Activated T-helper 9 cell treated with anti-CD3 and anti-CD28 coated beads, Interleukin-2, amount 50 U/mL, for 16 hours (primary cell): ENCODE measurements around the gene SMCO3.

Source experiments
- DNase-seq: peaks from one replicate; pipeline ENCODE4 v3.0.0-alpha.2; 2020; ENCODE audit warnings: low read depth

Gene SMCO3

DNA sequence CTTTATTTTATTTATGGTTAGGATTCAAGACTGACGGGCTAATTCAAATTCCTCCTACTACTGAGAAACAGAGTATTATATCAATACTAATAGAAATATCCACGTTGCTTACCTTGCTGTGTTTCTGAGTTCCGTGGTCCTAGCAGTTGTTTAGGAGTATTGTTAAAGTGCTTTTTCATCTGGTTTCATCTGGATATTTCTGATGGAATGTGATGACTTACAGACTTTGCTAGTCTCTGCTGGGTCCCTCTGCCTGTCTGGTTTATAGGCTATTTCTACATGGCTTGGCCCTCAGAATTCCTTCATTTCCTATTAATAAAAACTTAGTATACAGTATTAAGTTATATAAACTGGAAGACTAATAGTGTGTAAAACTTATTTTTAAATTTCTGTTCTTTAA is at the start of gene SMCO3:
Gene SMCO3, minus strand, starts transcription at position 169 of the 400 bp plus-strand sequence. CDS start 7,502 bp downstream, outside the sequence.
- no peak for DNase-seq

DNA sequence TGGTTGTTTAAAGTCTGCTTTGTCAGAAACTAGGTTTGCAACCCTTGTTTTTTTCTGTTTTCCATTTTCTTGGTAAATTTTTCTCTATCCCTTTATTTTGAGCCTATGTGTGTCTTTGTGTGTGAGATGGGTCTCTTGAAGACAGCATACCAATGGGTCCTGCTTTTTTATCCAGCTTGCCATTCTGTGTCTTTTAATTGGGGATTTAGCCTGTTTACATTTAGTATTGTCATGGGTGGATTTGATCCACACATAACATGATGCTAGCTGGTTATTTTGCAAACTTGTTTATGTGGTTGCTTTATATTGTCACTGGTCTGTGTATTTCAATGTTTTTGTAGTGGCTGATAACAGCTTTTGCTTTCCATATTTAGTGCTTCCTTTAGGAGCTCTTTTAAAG is 46.5 kb upstream of the SMCO3 start:
- no peak for DNase-seq

DNA sequence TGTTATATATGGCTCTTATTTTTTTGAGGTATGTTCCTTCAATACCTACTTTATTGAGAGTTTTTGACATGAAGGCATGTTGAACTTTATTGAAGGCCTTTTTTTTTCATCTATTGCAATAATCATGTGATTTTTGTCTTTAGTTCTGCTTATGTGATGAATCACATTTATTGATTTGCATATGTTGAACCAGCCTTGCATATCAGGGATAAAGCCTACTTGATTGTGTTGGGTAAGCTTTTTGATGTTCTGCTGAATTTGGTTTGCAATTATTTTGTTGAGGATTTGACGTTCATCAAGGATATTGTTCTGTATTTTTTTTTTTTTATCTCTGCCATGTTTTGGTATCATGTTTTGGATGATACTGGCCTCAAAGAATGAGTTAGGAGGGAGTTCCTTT is 44.5 kb upstream of the SMCO3 start:
- DNase-seq, result no peak

DNA sequence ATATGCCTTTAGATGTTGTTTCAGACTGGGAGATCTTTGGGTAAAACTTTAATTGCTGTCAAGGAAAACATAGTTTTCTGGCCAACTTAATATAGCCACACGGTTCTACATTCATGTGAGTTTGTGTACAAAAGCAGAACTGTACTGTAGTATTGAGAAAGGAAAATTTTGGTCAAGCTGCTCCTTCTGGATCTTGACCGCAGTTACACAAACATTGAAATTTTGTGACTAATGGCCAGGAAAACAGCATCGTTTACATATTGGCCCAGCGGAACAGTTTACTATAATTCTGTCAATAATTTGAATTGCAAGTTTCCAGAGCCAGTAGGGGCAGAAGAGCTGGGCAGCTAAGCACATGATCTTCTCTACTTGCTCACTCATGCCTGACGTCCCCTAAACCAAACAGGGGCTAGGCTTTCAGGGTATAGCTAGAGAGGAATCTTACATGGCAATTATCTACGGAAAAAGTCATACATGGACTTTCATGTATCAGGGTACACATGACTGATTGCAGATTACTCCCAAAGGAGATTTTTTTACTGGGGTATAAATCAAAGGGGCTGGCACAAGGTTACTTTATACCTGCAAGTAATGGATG is 40.7 kb upstream of the SMCO3 start:
- DNase-seq, result no peak

DNA sequence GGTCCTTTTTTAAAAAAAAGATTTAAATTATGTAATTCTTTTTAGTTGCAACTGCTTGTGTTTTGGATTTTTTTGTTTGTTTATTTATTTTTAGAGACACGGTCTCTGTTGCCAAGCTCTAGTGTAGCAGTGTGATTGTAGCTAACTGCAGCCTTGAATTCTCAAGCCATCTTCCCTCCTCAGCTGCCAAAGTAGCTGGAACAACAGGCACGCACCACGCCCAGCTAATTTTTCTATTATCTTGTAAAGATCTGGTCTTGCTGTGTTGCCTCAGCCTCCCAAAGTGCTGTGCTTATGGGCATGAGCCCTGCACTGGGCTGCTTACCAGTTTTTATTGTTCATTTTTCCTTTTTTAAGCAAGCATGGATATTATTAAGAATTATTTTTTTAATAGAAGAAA is 40.0 kb upstream of the SMCO3 start:
- no peak for DNase-seq

DNA sequence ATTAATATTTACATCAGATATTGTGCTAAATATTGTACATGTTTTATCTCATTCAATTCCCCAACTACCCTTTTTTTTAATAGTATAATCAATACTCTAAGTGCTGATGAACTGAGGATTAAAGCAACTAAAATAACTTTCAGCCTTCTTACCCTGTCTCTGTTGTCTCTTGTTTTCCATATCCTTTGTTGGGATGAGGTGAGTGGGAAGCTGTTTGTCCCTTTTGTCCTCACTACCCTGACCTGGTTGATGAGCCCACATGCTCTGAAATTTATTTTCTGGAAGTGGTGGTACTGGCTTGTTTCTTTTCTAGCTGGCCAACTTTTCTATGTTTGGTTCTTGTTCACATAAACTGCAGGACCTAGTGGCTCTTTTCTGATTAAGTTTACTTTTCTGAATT is 38.9 kb upstream of the SMCO3 start:
- DNase-seq, result no peak

DNA sequence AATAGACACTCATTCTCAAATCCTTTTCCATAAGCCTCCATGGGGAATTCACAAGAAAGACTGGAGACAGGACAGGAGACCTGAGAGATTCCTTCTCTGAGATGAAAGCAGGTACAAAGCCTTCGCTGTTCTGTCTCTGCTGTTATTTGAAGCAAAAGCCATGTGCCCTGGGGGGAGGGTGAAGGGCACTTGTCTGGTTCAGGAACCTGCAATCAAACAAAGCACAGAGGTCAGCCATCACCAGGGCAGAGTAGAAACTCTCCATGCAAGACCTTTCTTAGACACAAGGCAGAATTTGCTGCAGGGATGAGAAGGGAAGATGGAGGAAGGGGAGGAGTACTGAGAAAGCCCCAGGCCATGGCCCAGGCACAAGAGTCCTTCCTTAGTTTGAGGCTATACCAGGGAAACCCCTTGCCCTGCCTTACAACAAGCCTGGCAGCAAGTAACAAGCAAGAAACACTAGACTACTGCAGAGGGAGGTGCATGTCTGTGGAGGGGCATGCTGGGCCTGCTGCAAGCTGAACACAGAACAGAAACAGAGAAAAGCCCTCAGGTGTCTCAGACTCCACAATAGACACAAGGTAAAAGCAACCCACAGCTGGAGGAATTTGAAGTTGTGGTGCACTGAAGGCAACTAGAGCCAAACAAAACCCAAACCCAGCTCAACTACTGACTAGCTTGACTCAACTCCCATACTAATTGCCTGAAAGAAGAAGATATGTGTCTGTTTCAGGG is 37.1 kb upstream of the SMCO3 start:
- no peak for DNase-seq

DNA sequence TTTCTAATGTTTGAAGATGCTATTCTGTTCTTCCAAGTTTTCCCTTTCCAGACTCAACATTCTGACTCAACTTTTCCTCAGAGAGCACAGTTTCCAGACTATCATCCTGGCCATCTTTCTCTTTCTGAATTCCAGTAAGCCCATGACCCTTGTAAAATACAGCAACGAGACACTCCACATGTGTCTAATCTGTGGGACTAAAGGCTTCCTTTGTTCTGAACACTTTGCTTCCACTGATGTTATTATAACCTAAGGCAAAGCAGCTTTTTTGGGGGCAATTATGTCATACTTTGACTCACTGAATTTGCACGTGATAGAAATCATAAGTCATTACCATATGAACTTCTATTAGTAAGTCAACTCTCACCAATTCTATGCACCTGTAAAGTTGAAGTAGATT is 35.7 kb upstream of the SMCO3 start:
- no peak for DNase-seq

DNA sequence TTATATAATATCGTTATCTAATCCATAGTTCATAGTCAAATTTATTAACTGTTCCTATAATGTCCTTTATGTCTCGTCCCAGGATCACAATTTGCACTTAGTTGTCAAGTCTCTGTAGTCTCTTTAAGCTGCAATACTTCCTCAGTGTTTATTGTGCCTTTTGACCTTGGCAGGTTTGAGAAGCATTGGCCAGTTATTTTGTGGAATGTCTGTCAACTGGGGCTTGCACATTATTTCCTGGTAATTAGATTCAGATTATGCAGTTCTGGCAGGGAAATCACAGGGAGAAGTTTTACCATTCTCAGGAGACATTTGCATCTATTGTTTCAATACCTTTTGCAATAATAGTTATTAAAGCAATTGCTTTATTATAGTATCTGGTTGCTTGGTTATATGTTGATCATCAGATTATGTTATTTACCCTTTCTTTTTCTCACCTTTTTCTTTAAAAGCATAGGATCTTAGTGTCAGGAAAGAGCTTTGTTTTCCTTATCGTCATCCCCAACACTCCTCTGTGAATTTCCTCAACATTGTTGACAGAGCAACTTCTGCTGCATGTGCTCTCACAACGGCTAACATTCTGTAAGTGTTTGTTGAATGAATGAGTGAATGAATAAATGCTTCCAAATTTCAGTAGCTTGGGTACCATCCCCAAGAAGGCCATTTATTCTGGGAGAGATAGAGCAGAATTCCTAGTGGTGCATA is 33.0 kb upstream of the SMCO3 start:
- DNase-seq, result no peak

DNA sequence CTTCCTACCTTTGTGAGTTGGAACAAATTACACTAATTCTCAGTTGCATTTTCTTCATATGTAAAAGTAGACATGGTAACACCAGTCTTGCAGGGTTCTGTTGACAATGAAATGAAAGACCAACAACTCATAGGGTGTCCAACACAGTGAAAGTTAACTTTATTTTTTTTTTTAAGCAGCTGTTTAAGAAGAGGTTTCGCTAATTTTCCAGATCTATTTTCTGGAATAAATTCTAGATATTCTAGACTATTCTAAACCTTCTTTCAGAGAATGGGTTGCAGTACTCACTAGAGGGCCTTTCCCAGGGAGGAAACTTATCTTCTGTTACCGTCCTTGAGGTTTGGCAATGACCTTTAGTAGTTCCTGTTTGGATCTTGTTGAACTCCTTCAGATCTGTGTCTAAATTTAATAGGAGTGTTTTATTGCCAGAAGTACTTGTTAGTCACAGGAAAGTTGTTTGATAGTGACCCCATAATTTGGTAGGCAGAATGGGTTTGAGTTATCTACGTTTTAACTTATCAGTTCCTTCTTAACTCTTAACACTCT is 32.1 kb upstream of the SMCO3 start:
- no peak for DNase-seq

DNA sequence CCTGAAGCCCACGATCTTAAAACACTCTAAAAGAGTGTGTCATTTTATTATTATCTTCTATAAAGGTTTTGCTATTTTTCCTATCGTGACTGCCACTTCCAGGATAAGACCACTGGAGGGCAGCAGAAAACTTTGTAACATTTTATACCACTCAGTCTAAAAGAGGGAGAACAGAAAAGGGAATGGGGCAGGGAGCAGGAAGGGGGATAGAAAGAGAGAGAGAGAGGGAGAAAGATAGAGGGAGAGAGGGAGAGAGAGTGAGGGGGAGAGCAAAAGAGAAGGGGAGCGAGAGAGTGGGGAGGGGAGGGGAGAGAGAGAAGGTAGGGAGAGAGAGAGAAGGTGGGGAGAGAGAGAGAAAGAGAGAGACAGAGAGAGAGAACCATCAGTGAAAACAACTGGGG is 31.4 kb upstream of the SMCO3 start:
- DNase-seq, result no peak

DNA sequence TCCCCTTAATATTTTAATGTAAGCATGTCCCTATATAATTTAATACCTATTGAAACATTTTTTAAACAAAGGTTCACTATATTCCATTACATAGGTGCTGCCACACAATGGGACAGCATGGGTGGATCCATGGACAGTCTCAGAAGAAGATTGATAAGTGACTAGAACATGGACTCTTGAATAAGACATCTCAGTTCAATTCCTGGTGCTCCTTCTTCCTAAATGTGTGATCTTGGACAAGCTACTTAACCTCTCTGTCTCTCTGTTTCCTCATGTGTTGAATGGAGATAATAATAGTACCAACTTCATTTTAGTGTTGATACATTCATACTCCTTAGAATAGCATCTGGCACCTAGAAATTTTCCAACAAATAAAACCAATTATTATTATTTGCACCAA is 30.4 kb upstream of the SMCO3 start:
- DNase-seq, result no peak

DNA sequence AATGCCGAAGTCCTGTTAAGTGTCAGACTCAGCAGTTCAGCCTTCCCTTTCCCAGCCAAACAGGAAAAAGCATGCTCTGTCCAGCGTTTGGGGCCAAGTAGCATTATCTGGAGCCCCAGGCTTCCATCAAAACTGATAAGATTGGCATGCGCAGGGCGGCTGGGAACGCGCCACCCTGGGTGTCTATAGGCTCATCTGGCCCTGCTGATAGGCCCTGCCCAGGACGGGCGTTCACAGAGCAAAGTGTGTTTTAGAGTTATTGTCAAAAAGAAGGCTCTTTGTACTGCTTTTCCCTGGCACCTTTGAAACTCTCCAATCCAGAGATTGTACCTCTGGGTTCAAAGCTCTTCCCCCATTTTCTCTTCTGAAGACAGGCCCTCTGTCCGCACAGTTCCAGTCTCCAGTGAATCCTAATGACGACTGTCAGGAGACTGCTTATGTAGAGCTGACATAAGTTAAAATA is 29.5 kb upstream of the SMCO3 start, which contains the start of gene ART4:
Gene ART4, minus strand, starts transcription at position 102 of the 463 bp plus-strand sequence. CDS start 413 bp downstream, outside the sequence.
- no peak for DNase-seq

DNA sequence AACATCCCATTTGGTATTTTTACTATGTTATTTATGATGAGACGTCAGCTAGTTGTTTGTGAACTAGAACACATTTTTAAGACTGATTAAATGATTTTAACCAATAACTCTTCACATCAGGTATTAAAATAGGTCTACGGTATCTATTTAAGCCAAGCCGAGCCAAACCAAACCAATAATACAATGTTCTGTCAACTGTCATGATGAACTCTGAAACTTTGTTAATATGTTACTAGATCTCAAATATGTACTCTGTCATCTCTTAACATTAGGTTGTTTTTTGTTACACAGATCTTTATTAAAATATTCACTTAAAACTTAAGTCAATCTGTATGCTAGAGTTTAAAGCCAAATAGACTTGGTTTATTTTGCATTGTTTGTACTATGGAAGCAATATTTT is 28.3 kb upstream of the SMCO3 start:
- no peak for DNase-seq

DNA sequence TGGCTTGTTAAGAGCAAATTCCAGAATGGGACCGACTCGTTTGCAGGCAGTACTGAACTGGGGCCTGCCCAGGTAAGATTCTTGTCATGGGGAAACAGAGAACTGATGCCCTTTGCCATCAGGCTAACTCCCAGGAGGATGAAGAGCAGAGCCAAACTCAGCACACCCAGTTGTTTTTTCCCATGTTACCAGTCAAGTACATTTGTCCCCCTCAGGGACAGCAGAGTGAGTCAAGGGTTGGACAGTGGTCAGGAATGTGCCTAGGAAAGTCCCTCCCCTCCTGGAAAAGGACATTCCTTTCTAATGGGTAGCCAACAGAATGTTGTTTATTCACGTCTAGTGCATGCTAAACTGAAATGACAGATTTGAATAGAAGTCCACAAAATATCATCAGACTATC is 27.8 kb upstream of the SMCO3 start:
- no peak for DNase-seq

DNA sequence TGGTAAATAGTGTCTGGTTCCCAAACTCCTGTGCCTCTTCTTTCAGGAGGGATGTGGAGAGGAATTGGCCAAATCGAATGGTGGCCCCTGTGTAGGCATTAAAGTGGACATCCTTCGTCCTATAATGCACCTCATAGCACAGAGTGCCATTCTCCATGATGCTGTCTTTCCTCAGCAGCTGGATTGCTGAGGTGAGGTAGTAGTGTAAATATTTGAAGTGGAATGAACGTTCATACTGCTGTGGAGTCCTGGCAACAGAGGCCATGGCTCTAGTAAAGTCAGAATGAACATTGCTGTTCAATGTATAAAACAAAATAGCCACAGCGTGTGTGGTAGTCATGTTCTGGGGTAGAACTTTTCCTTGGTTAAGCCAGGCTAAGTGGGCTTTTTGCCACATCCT is 26.6 kb upstream of the SMCO3 start:
- DNase-seq, result no peak

DNA sequence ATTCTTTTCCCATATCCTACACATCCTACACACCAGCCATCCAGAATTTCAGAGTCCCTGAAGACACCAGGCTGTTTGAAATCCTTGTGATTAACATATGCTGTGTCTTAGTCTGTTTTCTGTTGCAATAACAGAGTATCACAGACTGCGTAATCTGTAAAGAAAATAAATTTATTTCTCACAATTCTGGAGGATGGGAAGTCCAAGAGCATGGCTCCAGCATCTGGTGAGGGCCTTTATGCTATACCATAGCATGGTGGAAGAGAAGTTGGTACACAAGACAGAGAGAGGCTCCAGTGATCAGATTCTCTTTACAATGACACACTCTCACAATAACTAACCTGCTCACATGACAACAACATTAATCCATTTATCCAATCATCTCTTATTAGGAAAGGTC is 25.3 kb upstream of the SMCO3 start:
- no peak for DNase-seq

DNA sequence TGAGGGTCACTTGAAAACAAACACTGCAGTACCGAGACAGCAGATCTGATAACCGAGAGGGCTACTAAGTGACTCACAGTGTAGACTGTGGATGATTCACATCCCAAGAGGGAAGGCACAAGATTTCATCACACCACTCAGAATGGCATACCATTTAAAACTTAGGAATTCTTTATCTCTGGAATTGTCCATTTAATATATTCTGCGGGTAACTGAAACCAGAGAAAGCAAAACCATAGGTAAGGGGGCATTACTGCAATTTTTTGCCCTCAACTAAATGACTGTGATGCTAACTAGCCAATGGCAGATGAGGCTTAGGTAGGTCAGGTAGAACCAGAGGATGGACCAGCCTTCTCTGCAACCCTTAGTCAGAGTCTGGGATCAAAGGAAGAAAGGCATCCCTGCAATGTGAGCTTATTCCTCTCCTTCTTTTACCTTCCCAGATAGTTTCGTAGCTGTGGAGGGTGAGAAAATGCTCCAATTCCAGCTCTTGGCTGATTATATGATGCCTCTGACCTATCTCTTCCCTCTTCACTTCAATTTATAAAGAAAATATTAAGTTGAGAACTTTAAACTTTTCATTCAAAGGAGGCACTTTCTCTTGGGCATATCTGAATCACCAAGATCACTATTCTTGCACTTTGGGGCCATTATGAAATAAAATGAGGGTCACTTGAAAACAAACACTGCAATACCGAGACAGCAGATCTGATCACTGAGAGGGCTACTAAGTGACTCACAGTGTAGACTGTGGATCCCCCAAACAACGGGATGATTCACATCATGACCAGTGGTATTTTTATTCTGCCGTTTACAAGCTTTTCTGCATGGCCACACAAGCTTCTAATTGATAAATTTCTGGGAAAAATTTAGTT is 22.6 kb upstream of the SMCO3 start:
- no peak for DNase-seq

DNA sequence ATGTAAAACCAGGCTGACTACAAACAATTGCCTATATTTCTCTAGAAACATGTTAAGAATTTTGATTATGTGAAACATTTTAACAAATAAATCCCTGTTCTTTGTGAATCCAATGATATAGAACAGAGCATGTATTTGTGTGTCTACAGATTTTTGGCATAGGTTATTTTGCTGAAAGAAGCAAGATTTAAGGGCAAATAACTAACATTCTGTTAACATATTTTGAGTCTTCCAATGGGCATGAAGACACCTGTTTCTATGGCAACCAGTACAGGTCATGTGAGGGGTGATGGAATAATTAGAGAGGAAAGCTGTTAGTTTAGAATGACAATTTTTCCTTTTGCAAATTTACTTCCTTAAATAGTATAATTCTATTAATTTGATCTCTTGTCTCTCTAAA is 20.5 kb upstream of the SMCO3 start:
- no peak for DNase-seq

DNA sequence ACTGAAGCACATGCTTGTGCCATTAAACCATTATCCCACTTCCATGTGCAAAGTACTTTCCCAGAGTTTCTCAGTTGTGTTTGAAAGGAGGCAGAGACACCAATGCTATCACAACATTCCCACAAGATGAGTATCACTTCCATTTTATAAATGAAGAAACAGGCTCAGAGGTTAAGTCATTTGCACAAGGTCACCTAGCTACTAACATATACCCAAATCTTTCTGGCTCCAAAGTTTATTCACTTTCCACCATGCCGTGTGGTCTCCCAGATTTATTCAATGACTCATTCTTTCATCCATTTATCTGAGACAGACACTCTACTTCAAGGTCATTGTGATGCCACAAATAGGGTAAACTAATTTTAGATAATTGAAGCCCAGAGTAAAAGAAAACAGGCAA is 20.0 kb upstream of the SMCO3 start:
- DNase-seq, result no peak

DNA sequence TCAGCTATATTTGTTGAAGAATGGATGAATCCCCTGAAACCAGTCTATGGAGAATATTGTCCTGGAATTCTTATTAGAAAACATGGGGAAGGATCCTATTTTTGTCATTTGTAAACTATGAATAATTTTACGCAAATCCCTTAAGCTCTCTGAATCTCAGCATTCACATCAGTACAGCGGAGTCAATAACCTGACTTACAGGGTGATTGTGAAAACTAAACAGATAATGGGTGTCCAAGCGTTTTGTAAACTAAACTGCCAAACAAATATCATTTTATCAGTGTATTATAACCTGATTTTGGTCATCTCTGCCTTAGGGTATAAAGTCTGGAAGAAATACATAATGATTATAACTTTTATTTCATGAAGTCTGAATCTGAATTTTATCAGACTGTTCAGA is 19.4 kb upstream of the SMCO3 start:
- DNase-seq, result no peak

DNA sequence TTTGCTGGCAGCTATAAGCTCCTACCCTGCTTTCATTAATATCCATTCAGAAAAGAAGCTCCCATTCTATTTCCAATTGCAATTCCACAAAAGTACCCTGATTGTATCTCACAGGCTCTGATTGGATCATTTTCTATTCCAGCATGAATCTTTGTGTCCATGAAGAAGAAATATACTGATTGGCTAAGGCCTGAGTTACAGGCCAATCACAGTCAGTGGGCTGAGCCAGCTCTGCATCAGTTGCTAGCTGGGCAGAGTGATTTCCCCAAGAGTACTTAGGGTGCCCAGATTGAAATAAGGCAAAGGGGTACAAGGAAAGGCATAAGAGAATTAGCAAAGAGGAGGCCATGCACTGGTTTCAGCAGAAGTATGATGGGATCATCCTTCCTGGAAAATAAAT is 14.9 kb upstream of the SMCO3 start:
- no peak for DNase-seq
